OCI-M1 (cell line): Measurements from ENCODE around the gene TLCD1.
A peak's percentile ranks its signal among the peaks of the same experiment; 100 is the strongest.

ENCODE experiments used
- DNase-seq: peaks from one replicate; lab custom pipeline; 2025; lab: John Stamatoyannopoulos, UW

Gene TLCD1

GRCh38 chr17:28686296-28686695 is 39.7 kb downstream of the TLCD1 start:
- no peak for DNase-seq

- no peak for DNase-seq
Observed at GRCh38 chr17:28685366-28685765, 40.7 kb downstream of the TLCD1 start.

GRCh38 chr17:28684963-28685362 is 41.1 kb downstream of the TLCD1 start:
- peak; percentile 37 for DNase-seq

DNA sequence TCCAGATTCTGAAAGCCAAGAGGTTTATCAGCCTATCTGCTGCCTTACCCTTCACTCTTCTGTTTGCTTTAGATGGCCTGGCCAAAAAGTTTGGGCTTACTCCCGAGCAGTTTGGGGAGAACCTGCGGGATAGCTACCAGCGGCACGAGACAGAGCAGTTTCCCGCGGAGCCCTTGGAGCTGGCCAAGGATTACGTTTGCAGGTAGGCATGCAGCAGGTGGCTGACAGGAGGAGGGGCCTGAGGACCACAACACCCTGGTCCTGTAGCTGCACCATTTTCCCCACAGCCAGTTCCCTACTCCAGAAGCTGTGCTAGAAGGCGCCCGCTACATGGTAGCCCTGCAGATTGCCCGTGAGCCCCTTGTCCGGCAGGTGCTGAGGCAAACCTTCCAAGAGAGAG is 43.4 kb downstream of the TLCD1 start:
- no peak for DNase-seq

DNA sequence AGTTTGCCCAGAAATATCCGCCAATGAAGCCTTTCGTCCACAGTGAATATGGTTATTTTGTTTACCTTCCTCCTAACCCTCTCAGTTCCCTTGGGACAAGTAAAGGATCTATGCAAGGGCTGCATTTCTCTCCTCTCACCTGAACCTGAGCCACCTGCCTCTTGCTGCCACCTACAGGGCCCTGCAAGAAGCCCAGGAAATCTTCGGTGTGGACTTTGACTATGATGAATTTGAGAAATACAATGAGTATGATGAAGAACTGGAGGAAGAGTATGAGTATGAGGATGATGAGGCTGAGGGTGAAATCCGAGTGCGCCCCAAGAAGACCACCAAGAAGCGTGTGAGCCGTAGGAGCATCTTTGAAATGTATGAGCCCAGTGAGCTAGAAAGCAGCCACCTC is 50.1 kb downstream of the TLCD1 start:
- DNase-seq, result no peak

- no peak for DNase-seq
Observed at GRCh38 chr17:28675490-28675889, 50.5 kb downstream of the TLCD1 start.
